Prostate gland (tissue), 2 donors: Measurements from ENCODE around the gene HAO2.

Source experiments
- POLR2A ChIP-seq: fragments of 450-650 bp; IDR thresholded peaks from one replicate; pipeline ENCODE4 v1.6.1; 2016; ENCODE audit warnings: antibody characterized with exemption, mild to moderate bottlenecking
- TF ChIP-seq, protein P1 (sequence below), 4 experiments: fragments of 200-600 bp in 2 of 4; fragments of 450-650 bp in 2 of 4; sonication (generic) in 2 of 4; IDR thresholded peaks; 1 replicate in 3 of 4; 2 replicates in 1 of 4; pipeline ENCODE4 v1.5.1; 2016 to 2019; ENCODE audit warnings: antibody characterized with exemption in 4 of 4, mild to moderate bottlenecking in 2 of 4, moderate library complexity in 2 of 4

DNA sequence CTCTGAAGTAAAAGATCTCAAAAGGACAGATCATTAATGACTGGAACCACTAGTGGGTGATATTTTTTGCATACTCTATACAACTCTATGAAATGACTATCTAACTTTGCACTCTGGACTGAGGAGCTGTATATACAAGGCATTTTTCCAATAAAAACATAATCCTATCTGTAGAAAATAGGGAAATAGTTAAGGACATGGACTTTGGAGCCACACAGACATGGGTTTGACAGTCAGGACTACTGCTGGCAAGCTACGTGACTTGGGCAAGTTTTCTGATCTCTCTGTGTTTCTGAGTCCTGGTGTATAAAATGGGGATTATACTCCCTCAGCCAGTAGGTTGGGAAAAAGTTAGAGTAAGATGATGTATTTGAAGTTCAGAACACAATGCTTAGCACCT is 25.5 kb downstream of the HAO2 start:
- no peak for TF ChIP-seq POLR2A
- TF ChIP-seq, protein P1, sequence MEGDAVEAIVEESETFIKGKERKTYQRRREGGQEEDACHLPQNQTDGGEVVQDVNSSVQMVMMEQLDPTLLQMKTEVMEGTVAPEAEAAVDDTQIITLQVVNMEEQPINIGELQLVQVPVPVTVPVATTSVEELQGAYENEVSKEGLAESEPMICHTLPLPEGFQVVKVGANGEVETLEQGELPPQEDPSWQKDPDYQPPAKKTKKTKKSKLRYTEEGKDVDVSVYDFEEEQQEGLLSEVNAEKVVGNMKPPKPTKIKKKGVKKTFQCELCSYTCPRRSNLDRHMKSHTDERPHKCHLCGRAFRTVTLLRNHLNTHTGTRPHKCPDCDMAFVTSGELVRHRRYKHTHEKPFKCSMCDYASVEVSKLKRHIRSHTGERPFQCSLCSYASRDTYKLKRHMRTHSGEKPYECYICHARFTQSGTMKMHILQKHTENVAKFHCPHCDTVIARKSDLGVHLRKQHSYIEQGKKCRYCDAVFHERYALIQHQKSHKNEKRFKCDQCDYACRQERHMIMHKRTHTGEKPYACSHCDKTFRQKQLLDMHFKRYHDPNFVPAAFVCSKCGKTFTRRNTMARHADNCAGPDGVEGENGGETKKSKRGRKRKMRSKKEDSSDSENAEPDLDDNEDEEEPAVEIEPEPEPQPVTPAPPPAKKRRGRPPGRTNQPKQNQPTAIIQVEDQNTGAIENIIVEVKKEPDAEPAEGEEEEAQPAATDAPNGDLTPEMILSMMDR (IDR thresholded peaks at IDR 0.05), result no peak
